Measurements from ENCODE around the gene BUB3. TPM values are rescaled to one million over a fixed set of nuclear protein-coding genes. Genes with fewer than 3 reads are reported as not detected.
A peak's percentile ranks its signal among the peaks of the same experiment; 100 is the strongest.

The BUB3 gene
- total RNA-seq, 2 experiments from 2014 or later, result 265 to 267 TPM

- peaks cover 56% of the 10 kb centered on the region for H3K4me1 Mint-ChIP-seq (ENCODE audit: low read depth)
- no peak overlapping the region for H3K27ac Mint-ChIP-seq
- DNase-seq (no peak), ATAC-seq (no peak)
- peaks cover 2% of the 10 kb centered on the region for H3K36me3 Mint-ChIP-seq (ENCODE audit: low read depth)
- H3K27me3 Mint-ChIP-seq (ENCODE audit: low read depth), result peaks cover 88% of the 10 kb centered on the region
- ChIA-PET CTCF (no interaction called here), POLR2A (interaction anchor here (1.0 kb wide), 1 partner anchor 10 kb away, joined by 4 read pairs; the partner anchor contains the start of gene BUB3)
- no peaks in the 10 kb centered on the region for H3K9me3 Mint-ChIP-seq (ENCODE audit: insufficient read depth)
- no peak overlapping the region for H3K4me3 Mint-ChIP-seq
These were observed 10.9 kb upstream of the BUB3 start for GRCh38 chr10:123143162-123143824.

- ChIA-PET CTCF (interaction anchor here (2.8 kb wide), 1 partner anchor 10 kb away, joined by 12 read pairs; no protein-coding TSS in a partner anchor), POLR2A (interaction anchor here (1.0 kb wide), 1 partner anchor 10 kb away, joined by 4 read pairs; the partner anchor contains the start of gene BUB3)
- no peak overlapping the region for H3K27ac Mint-ChIP-seq
- no peaks in the 10 kb centered on the region for H3K9me3 Mint-ChIP-seq (ENCODE audit: insufficient read depth)
- DNase-seq (no peak), ATAC-seq (no peak)
- peaks cover 3% of the 10 kb centered on the region for H3K36me3 Mint-ChIP-seq (ENCODE audit: low read depth)
- peaks cover 85% of the 10 kb centered on the region for H3K27me3 Mint-ChIP-seq (ENCODE audit: low read depth)
- no peak overlapping the region for H3K4me3 Mint-ChIP-seq
- H3K4me1 Mint-ChIP-seq (ENCODE audit: low read depth), result peaks cover 56% of the 10 kb centered on the region
These were observed 10.4 kb upstream of the BUB3 start for GRCh38 chr10:123143825-123144168.

- H3K4me3 Mint-ChIP-seq, result no peak overlapping the region
- CTCF ChIA-PET, result interaction anchor here (0.8 to 2.8 kb wide), 6 partner anchors 9 to 14 kb away, joined by 3 to 12 read pairs (median 4); partner anchors contain the start of gene BUB3
- peaks cover 56% of the 10 kb centered on the region for H3K4me1 Mint-ChIP-seq (ENCODE audit: low read depth)
- DNase-seq, result no peak
- no peaks in the 10 kb centered on the region for H3K9me3 Mint-ChIP-seq (ENCODE audit: insufficient read depth)
- POLR2A ChIA-PET, result interaction anchor here (2.0 kb wide), 1 partner anchor 9 kb away, joined by 11 read pairs; the partner anchor contains the start of gene BUB3
- peaks cover 81% of the 10 kb centered on the region for H3K27me3 Mint-ChIP-seq (ENCODE audit: low read depth)
- ATAC-seq, result no peak
- H3K36me3 Mint-ChIP-seq (ENCODE audit: low read depth), result peaks cover 6% of the 10 kb centered on the region
- peak overlapping the region; percentile 27 for H3K27ac Mint-ChIP-seq
These were observed 9.3 kb upstream of the BUB3 start for GRCh38 chr10:123144697-123145541.

GRCh38 chr10:123145542-123146012 lies 8.6 kb upstream of the BUB3 start:
- H3K4me1 Mint-ChIP-seq (ENCODE audit: low read depth), result peaks cover 56% of the 10 kb centered on the region
- POLR2A ChIA-PET, result interaction anchor here (2.0 kb wide), 1 partner anchor 8 kb away, joined by 11 read pairs; the partner anchor contains the start of gene BUB3
- H3K4me3 Mint-ChIP-seq, result no peak overlapping the region

GRCh38 chr10:123146013-123146893 lies 7.9 kb upstream of the BUB3 start:
- H3K4me3 Mint-ChIP-seq, result peak overlapping the region; percentile 51
- no peak for ATAC-seq
- POLR2A ChIA-PET, result interaction anchor here (2.0 kb wide), 1 partner anchor 8 kb away, joined by 11 read pairs; the partner anchor contains the start of gene BUB3
- CTCF ChIA-PET, result interaction anchor here (0.9 to 2.8 kb wide), 6 partner anchors 8 to 15 kb away, joined by 3 to 12 read pairs (median 4); partner anchors contain the start of gene BUB3
- no peak overlapping the region for H3K27ac Mint-ChIP-seq
- H3K27me3 Mint-ChIP-seq (ENCODE audit: low read depth), result peaks cover 79% of the 10 kb centered on the region
- H3K36me3 Mint-ChIP-seq (ENCODE audit: low read depth), result peaks cover 10% of the 10 kb centered on the region
- peaks cover 58% of the 10 kb centered on the region for H3K4me1 Mint-ChIP-seq (ENCODE audit: low read depth)
- no peaks in the 10 kb centered on the region for H3K9me3 Mint-ChIP-seq (ENCODE audit: insufficient read depth)
- DNase-seq, result no peak

More at GRCh38 chr10:123145542-123146012, 8.6 kb upstream of the BUB3 start:
- DNase-seq (no peak), ATAC-seq (no peak)
- Mint-ChIP-seq H3K9me3 (ENCODE audit: insufficient read depth) (no peaks in the 10 kb centered on the region), H3K27ac (no peak overlapping the region), H3K27me3 (ENCODE audit: low read depth) (peaks cover 80% of the 10 kb centered on the region), H3K36me3 (ENCODE audit: low read depth) (peaks cover 10% of the 10 kb centered on the region)
- CTCF ChIA-PET, result interaction anchor here (1.4 to 2.8 kb wide), 5 partner anchors 8 to 14 kb away, joined by 3 to 12 read pairs (median 4); partner anchors contain the start of gene BUB3

- CTCF ChIA-PET, result interaction anchor here (0.9 kb wide), 1 partner anchor 9 kb away, joined by 3 read pairs; no protein-coding TSS in a partner anchor
- DNase-seq (no peak), ATAC-seq (no peak)
- POLR2A ChIA-PET, result no interaction called here
- peaks cover 66% of the 10 kb centered on the region for H3K4me1 Mint-ChIP-seq (ENCODE audit: low read depth)
- peaks cover 73% of the 10 kb centered on the region for H3K27me3 Mint-ChIP-seq (ENCODE audit: low read depth)
- H3K9me3 Mint-ChIP-seq (ENCODE audit: insufficient read depth), result no peaks in the 10 kb centered on the region
- H3K27ac Mint-ChIP-seq, result peak overlapping the region; percentile 60
- peaks cover 10% of the 10 kb centered on the region for H3K36me3 Mint-ChIP-seq (ENCODE audit: low read depth)
- peak overlapping the region; percentile 51 for H3K4me3 Mint-ChIP-seq
These were observed 7.1 kb upstream of the BUB3 start for GRCh38 chr10:123146894-123147634.

- ATAC-seq, result peak; percentile 38
- DNase-seq, result no peak
- peaks cover 10% of the 10 kb centered on the region for H3K36me3 Mint-ChIP-seq (ENCODE audit: low read depth)
- H3K9me3 Mint-ChIP-seq (ENCODE audit: insufficient read depth), result no peaks in the 10 kb centered on the region
- peaks cover 69% of the 10 kb centered on the region for H3K4me1 Mint-ChIP-seq (ENCODE audit: low read depth)
- H3K27ac Mint-ChIP-seq, result peak within 1 kb of the TSS; percentile 60
- ChIA-PET CTCF (no interaction called here), POLR2A (no interaction called here)
- H3K27me3 Mint-ChIP-seq (ENCODE audit: low read depth), result peaks cover 67% of the 10 kb centered on the region
- peak within 1 kb of the TSS; percentile 52 for H3K4me3 Mint-ChIP-seq
These were observed 6.4 kb upstream of the BUB3 start, which contains the start of gene HMX2 for GRCh38 chr10:123147635-123148413. TSS of gene HMX2 (plus strand) at chr10:123148136. CDS start at chr10:123148379, 243 bp downstream.

GRCh38 chr10:123148414-123149161 lies 5.6 kb upstream of the BUB3 start:
- Mint-ChIP-seq H3K4me1 (ENCODE audit: low read depth) (peaks cover 69% of the 10 kb centered on the region), H3K36me3 (ENCODE audit: low read depth) (peaks cover 12% of the 10 kb centered on the region), H3K27me3 (ENCODE audit: low read depth) (peaks cover 60% of the 10 kb centered on the region), H3K4me3 (peak overlapping the region; percentile 52), H3K27ac (peak overlapping the region; percentile 7), H3K9me3 (ENCODE audit: insufficient read depth) (peaks cover 3% of the 10 kb centered on the region)
- DNase-seq, result no peak
- POLR2A ChIA-PET, result interaction anchor here (2.5 kb wide), 1 partner anchor 14 kb away, joined by 8 read pairs; no protein-coding TSS in a partner anchor
- peak; percentile 10 for ATAC-seq
- CTCF ChIA-PET, result interaction anchor here (1.3 kb wide), 1 partner anchor 11 kb away, joined by 5 read pairs; no protein-coding TSS in a partner anchor

GRCh38 chr10:123149162-123149567 lies 5.0 kb upstream of the BUB3 start:
- CTCF ChIA-PET, result interaction anchor here (0.9 to 5.4 kb wide), 3 partner anchors 10 to 16 kb away, joined by 4 to 32 read pairs (median 5); no protein-coding TSS in a partner anchor
- peaks cover 11% of the 10 kb centered on the region for H3K36me3 Mint-ChIP-seq (ENCODE audit: low read depth)
- peak overlapping the region; percentile 7 for H3K27ac Mint-ChIP-seq
- DNase-seq (no peak), ATAC-seq (no peak)
- peaks cover 54% of the 10 kb centered on the region for H3K27me3 Mint-ChIP-seq (ENCODE audit: low read depth)
- H3K4me1 Mint-ChIP-seq (ENCODE audit: low read depth), result peaks cover 68% of the 10 kb centered on the region
- H3K4me3 Mint-ChIP-seq, result peak overlapping the region; percentile 52
- peaks cover 5% of the 10 kb centered on the region for H3K9me3 Mint-ChIP-seq (ENCODE audit: insufficient read depth)
- POLR2A ChIA-PET, result interaction anchor here (2.5 kb wide), 1 partner anchor 15 kb away, joined by 8 read pairs; no protein-coding TSS in a partner anchor

Measured in activated CD8-positive, alpha-beta T cell treated with anti-CD3 and anti-CD28 coated beads, Interleukin-2, amount 10 ng/mL, durations not matched to agents 7 days and 5 days (primary cell).